Measurements from ENCODE around the gene NAGPA. TPM values are rescaled to one million over a fixed set of nuclear protein-coding genes. Genes with fewer than 3 reads are reported as not detected.

The NAGPA gene
- total RNA-seq, 1 experiment from 2014 or later = 11.7 TPM

- no peaks in the 10 kb centered on the region for H3K9me3 ChIP-seq (ENCODE audit: low read depth, low read length, poor library complexity, severe bottlenecking)
- H3K27ac ChIP-seq (ENCODE audit: low read depth, low read length, poor library complexity, severe bottlenecking) = no peak overlapping the region
- CTCF ChIA-PET = no interaction called here
- TF ChIP-seq EZH2 (IDR thresholded peaks at IDR 0.05; ENCODE audit: borderline replicate concordance, low read depth, low read length, poor library complexity, severe bottlenecking) (no peak), CTCF (conservative IDR thresholded peaks at IDR 0.05; ENCODE audit: low read depth, low read length) (no peak)
- H3K4me3 ChIP-seq (ENCODE audit: low read depth, low read length, poor library complexity, severe bottlenecking) = no peak overlapping the region
- DNase-seq (ENCODE audit: low spot score) = no peak
- no TSS peak for BruUV-seq (replicated peaks)
- no peaks in the 10 kb centered on the region for H3K4me1 ChIP-seq (ENCODE audit: insufficient read depth, low read length, poor library complexity, severe bottlenecking)
- H3K36me3 ChIP-seq (ENCODE audit: insufficient read depth, low read length, poor library complexity, severe bottlenecking) = no peaks in the 10 kb centered on the region
- POLR2A ChIA-PET (ENCODE audit: low non-redundant PET) = no interaction called here
- intact Hi-C loops (cut with micrococcal nuclease; ENCODE audit: unreplicated experiment) = no loop called here
- H3K27me3 ChIP-seq (replicated peaks; ENCODE audit: insufficient read depth, low read depth, low read length, poor library complexity) = peaks cover 25% of the 10 kb centered on the region
Observed at GRCh38 chr16:5060073-5060641, 26.4 kb upstream of the NAGPA start.

- no peaks in the 10 kb centered on the region for H3K36me3 ChIP-seq (ENCODE audit: insufficient read depth, low read length, poor library complexity, severe bottlenecking)
- H3K4me1 ChIP-seq (ENCODE audit: insufficient read depth, low read length, poor library complexity, severe bottlenecking) = no peaks in the 10 kb centered on the region
- no TSS peak for BruUV-seq (replicated peaks)
- no peak for DNase-seq (ENCODE audit: low spot score)
- ChIA-PET POLR2A (ENCODE audit: low non-redundant PET) (no interaction called here), CTCF (no interaction called here)
- H3K27ac ChIP-seq (ENCODE audit: low read depth, low read length, poor library complexity, severe bottlenecking) = no peak overlapping the region
- intact Hi-C loops (cut with micrococcal nuclease; ENCODE audit: unreplicated experiment) = no loop called here
- H3K9me3 ChIP-seq (ENCODE audit: low read depth, low read length, poor library complexity, severe bottlenecking) = no peaks in the 10 kb centered on the region
- H3K4me3 ChIP-seq (ENCODE audit: low read depth, low read length, poor library complexity, severe bottlenecking) = no peak overlapping the region
- peaks cover 21% of the 10 kb centered on the region for H3K27me3 ChIP-seq (replicated peaks; ENCODE audit: insufficient read depth, low read depth, low read length, poor library complexity)
- TF ChIP-seq EZH2 (IDR thresholded peaks at IDR 0.05; ENCODE audit: borderline replicate concordance, low read depth, low read length, poor library complexity, severe bottlenecking) = no peak
- no peak for TF ChIP-seq CTCF (conservative IDR thresholded peaks at IDR 0.05; ENCODE audit: low read depth, low read length)
Observed at GRCh38 chr16:5059386-5060072, 25.8 kb upstream of the NAGPA start.

GRCh38 chr16:5058476-5058875, 24.7 kb upstream of the NAGPA start:
- intact Hi-C loops (cut with micrococcal nuclease; ENCODE audit: unreplicated experiment) = no loop called here
- Histone ChIP-seq H3K27ac (ENCODE audit: low read depth, low read length, poor library complexity, severe bottlenecking) (no peak overlapping the region), H3K9me3 (ENCODE audit: low read depth, low read length, poor library complexity, severe bottlenecking) (no peaks in the 10 kb centered on the region), H3K4me3 (ENCODE audit: low read depth, low read length, poor library complexity, severe bottlenecking) (no peak overlapping the region), H3K4me1 (ENCODE audit: insufficient read depth, low read length, poor library complexity, severe bottlenecking) (no peaks in the 10 kb centered on the region), H3K36me3 (ENCODE audit: insufficient read depth, low read length, poor library complexity, severe bottlenecking) (no peaks in the 10 kb centered on the region), H3K27me3 (replicated peaks; ENCODE audit: insufficient read depth, low read depth, low read length, poor library complexity) (peaks cover 14% of the 10 kb centered on the region)
- no TSS peak for BruUV-seq (replicated peaks)
- POLR2A ChIA-PET (ENCODE audit: low non-redundant PET) = no interaction called here
- DNase-seq (ENCODE audit: low spot score) = peak; percentile 55
- CTCF ChIA-PET = no interaction called here
- peak; percentile 28; the same call in 1 of the 2 replicates for TF ChIP-seq CTCF (conservative IDR thresholded peaks at IDR 0.05; ENCODE audit: low read depth, low read length)
- TF ChIP-seq EZH2 (IDR thresholded peaks at IDR 0.05; ENCODE audit: borderline replicate concordance, low read depth, low read length, poor library complexity, severe bottlenecking) = no peak
